HG03066 (cell line): ENCODE results near the gene TNFSF13.

Experiments used
- ATAC-seq: cut with Tn5 transposase; IDR thresholded peaks from one replicate; pipeline ENCODE4 v1.9.1; 2021; ENCODE audit warnings: low read depth; ENCODE audit not compliant: unreplicated experiment

The TNFSF13 gene

DNA sequence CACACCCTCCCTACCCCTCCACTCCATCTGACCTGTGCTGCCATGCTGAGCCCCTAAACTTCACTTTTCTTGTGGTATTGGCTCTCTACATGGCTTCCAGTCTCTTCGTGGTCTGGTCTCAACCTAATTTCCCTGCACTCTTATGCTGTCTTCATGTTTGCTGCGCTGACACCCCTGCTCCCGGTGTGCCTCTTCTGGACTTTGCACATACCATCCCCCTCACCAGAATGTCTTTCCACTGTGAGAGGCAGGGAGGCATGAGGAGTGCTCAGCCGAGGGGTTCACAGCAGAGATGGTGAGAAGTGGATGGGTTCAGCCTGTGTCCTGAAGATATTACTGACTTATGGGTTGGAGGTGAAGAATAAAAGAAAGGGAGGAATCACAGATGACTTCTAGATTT is 7.2 kb upstream of the TNFSF13 start:
- ATAC-seq = no peak

DNA sequence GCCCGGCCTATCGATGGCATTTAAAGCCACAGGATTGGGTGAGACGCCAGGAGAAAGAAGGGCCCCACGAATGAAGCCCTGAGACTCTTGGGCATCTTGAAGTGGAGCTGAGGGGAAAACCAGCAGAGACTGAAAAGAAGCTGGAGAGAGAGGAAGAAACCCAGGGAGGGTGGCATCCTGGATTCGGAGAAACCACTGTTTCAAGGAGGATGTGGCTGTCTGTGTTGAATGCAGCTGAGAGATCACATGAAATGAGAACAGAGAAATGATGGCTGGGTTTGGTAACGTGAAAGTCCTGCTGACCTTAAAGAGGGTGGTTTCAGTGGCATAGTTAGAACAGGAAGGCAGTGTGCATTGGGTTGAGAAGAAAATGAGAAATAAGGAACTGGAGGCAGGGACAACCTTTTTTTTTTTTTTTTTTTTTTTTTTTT is 5.9 kb upstream of the TNFSF13 start:
- ATAC-seq = no peak

DNA sequence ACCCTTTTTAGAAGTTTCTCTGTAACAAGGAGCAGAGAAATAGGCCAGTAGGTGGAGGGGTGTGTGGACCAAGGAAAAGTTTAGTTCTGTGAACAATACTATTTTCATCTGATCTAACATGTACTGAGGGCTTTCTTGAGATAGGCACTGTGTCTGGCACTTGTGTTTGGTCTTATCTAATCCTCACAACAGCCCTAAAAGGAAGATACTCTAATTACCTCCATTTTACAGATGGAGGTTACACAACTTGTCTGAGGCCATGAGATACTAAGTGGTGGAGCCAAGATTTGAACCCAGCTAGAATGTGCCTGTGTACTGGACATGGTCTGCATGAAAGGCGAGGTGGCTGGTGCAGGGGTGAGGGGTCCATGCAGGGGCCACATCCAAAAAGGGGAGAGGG is 5.2 kb upstream of the TNFSF13 start:
- no peak for ATAC-seq

DNA sequence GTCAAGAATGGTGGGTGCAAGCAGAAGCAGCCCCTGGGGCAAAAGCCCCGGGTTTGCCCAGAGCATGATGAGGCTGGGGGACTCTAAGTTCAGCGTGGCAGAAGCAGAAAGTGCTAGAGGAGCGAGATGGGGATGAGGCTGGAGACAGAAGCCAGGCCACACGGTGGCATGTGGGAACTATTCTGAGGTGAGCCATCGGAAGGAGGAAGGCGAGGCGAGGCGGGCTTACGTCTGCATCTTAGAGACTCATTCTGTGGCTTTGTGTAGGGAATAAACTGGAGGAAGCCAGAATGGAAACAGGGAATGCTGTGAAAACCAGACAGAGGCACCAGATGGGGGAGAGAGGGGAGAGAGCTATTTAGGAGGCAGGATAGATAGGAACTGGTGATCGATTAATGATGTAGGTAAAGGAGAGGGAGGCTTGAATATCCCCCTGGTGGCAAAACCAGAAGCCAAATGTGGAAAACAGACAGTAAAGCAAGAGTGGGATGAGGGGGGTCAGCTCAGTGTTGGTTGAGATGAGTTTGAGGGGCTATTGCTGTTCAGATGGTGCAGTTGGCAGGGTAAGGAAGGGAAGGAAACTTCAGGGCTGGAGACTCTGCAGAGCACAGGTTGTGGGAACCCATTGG is 3.1 kb upstream of the TNFSF13 start:
- no peak for ATAC-seq

DNA sequence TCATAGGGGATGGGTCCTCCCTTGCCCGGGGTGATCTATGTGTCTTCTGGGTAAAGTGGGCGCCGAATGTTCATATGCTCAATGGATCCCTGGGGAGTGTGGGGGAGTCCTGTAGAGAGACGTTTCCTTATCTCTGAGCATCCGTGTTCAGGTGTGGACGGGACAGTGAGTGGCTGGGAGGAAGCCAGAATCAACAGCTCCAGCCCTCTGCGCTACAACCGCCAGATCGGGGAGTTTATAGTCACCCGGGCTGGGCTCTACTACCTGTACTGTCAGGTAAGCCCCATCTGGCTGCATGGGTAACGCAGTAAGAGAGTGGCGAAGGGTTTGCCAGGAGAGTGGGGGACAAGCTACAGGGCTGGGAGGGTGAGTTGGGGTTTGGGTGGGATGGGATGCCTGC is 1.9 kb upstream of the TNFSF13 start:
- no peak for ATAC-seq

DNA sequence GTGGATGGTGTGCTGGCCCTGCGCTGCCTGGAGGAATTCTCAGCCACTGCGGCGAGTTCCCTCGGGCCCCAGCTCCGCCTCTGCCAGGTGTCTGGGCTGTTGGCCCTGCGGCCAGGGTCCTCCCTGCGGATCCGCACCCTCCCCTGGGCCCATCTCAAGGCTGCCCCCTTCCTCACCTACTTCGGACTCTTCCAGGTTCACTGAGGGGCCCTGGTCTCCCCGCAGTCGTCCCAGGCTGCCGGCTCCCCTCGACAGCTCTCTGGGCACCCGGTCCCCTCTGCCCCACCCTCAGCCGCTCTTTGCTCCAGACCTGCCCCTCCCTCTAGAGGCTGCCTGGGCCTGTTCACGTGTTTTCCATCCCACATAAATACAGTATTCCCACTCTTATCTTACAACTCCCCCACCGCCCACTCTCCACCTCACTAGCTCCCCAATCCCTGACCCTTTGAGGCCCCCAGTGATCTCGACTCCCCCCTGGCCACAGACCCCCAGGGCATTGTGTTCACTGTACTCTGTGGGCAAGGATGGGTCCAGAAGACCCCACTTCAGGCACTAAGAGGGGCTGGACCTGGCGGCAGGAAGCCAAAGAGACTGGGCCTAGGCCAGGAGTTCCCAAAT is 1.3 kb upstream of the TNFSF13 start:
- no peak for ATAC-seq

DNA sequence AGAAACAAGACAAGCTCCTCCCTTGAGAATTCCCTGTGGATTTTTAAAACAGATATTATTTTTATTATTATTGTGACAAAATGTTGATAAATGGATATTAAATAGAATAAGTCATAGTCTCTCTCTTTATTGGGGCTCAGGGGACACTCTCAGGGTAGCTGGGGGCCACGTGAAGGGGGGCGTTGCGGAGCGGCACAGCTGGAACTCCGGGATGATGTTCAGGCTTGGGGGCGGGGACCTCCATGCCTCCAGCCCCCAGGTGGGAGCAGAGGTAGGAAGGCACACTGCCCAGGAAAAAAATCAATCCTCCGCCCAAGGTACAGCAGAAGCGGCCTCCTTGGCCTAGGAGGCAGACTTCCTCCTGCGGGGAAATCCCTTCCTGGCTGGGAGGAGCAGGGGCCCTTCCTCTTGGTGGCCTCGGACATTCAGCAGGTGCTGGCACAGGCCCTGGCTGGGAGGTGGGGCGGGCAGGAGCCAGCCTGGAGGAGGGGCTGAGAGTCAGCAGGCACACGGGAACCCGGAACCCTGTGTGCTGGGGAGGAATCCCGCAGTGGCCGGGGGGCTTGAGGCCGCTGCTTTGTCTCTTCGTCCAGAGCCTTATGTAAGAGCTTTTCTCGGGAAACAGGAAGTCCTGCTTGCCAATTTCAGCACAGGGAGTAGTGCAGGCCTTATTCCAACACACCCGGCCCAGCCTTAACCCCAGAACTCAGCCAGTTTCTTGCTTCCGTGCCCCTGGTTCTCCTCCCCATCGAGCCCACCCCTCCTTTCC is 591 bp upstream of the TNFSF13 start:
- ATAC-seq = no peak

DNA sequence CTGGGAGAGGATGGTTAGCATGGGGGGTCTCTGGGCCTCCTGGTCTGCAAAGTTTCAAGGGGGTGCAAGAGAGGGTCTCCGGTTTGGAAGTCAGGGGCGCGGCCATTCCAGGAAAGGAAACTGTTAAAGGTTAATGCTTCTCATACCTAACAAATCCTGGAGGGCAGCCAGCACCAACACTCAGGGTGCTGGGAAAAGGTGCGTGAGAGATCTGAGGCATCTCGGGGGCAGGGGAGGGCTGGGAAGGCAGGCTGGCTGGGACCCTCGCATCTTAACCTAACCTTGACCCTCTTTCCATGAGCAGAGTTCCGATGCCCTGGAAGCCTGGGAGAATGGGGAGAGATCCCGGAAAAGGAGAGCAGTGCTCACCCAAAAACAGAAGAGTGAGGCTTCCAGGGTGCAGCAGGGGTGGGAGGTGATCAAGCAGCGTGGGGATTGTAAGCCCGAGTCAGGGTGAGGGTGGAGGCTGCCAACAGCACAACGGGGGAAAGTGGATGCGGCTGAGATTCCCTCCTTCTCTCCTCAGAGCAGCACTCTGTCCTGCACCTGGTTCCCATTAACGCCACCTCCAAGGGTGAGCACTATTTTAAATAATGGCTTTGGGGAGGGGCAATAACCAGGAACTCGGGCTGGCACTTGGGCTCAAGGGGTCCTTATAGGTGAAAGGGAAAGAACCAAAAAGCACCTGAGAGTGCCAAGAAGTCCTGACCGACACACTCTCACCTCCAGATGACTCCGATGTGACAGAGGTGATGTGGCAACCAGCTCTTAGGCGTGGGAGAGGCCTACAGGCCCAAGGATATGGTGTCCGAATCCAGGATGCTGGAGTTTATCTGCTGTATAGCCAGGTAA is 996 bp downstream of the TNFSF13 start:
- ATAC-seq = no peak

DNA sequence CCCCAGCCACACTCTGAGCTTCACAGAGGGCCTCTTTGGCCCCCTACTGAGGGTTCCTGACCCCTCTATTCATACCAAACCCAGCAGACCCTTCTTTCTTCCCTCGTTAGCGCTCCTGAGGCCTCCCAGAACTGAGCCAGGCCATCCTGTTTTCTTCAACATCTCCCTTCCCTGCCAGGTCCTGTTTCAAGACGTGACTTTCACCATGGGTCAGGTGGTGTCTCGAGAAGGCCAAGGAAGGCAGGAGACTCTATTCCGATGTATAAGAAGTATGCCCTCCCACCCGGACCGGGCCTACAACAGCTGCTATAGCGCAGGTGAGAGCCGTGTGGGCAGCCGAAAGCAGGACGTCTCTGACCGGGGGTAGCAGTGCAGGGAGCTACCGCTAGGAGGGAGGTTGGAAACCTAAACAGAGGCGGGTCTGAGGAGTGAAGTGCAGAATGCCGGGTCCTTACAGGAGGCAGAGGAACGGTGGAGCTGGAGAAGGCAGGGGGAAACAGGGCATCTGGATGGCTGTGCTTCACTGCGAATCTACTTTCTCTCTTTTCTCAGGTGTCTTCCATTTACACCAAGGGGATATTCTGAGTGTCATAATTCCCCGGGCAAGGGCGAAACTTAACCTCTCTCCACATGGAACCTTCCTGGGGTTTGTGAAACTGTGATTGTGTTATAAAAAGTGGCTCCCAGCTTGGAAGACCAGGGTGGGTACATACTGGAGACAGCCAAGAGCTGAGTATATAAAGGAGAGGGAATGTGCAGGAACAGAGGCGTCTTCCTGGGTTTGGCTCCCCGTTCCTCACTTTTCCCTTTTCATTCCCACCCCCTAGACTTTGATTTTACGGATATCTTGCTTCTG is 1.9 kb downstream of the TNFSF13 start:
- ATAC-seq = no peak

DNA sequence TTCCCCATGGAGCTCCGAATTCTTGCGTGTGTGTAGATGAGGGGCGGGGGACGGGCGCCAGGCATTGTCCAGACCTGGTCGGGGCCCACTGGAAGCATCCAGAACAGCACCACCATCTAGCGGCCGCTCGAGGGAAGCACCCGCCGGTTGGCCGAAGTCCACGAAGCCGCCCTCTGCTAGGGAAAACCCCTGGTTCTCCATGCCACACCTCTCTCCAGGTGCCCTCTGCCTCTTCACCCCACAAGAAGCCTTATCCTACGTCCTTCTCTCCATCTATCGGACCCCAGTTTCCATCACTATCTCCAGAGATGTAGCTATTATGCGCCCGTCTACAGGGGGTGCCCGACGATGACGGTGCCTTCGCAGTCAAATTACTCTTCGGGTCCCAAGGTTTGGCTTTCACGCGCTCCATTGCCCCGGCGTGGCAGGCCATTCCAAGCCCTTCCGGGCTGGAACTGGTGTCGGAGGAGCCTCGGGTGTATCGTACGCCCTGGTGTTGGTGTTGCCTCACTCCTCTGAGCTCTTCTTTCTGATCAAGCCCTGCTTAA is 2.6 kb downstream of the TNFSF13 start:
- no peak for ATAC-seq

DNA sequence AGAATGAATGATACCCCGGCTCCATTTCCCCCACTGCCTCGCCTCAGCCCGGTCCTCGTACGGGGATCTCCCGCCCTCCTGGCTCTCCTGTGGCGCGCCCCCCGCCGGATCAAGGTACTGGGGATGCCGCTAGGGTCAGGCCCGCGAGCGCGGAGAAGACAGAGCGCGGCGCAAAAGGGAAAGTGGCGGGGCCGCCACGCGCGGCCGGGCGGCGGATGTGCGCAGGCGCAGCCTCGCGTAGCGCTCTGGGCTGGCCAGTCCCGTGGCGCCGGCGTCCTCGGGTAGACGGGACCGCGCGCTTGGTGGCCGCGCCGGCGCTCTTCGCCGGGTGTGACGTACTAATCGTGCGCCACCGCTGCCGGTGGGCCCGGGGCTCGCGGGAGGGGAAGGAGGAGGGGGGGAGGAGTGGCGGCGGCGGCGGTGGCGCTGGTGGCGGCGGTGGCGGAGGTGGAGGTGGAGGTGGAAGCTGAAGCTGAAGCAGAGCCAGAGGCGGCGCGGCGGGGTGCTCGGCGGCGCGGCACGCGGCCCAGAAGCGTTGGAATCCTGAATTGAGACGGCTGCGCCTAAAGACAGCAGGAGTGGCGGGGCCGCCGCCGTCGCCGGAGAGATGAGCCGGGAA is 3.1 kb downstream of the TNFSF13 start, which contains the start of gene SENP3:
Gene SENP3, plus strand, starts transcription at position 331 of the 619 bp plus-strand sequence. CDS start 1,158 bp downstream, outside the sequence.
- ATAC-seq = peak; percentile 61

DNA sequence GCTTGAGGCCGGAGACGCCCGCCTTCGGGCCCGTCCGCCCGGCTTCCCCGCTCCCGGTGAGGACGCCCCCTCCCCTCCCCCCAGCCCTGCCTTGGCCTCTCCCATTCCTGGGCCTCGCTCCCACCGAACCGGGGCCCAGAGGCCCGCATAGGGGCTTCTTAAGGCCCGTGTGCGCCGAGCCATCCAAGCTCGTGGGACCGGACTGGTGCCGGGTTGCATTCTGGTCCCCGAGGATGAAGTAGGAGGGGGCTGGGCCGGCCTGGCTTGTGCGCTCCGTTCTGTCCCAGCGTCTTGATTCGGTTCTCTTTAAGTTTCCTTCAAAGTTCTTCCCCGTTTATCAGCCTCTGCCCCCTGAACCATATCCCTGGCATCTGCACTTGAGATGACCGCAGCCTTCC is 3.7 kb downstream of the TNFSF13 start:
- ATAC-seq = no peak

DNA sequence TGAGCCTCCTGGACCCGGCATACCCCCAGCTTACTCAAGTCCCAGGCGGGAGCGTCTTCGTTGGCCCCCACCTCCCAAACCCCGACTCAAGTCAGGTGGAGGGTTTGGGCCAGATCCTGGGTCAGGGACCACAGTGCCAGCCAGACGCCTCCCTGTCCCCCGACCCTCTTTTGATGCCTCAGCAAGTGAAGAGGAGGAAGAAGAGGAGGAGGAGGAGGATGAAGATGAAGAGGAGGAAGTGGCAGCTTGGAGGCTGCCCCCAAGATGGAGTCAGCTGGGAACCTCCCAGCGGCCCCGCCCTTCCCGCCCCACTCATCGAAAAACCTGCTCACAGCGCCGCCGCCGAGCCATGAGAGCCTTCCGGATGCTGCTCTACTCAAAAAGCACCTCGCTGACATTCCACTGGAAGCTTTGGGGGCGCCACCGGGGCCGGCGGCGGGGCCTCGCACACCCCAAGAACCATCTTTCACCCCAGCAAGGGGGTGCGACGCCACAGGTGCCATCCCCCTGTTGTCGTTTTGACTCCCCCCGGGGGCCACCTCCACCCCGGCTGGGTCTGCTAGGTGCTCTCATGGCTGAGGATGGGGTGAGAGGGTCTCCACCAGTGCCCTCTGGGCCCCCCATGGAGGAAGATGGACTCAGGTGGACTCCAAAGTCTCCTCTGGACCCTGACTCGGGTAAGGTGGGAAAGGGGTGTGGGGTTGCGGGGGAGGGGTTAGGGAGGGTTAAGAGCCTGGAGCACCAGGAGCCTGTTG is 4.7 kb downstream of the TNFSF13 start:
- no peak for ATAC-seq

DNA sequence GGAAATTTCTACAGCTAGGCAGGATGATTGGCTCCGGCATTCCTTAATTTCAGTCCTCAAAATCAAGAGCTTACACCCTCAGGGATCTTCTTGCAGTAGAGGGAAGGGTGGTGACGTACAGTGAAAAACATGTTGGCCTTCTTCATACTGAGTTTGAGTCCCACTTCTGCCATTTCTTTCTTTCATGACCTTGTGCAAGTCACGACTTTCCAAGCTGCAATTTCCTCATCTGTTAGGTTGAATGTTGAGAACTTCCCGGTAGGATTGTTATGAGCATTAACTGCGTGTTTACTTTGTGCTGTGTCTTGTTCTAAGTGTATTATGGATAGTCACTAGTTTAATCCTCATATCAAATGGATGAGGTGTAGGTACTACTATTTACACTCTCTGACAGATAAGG is 11.0 kb downstream of the TNFSF13 start:
- ATAC-seq = no peak

DNA sequence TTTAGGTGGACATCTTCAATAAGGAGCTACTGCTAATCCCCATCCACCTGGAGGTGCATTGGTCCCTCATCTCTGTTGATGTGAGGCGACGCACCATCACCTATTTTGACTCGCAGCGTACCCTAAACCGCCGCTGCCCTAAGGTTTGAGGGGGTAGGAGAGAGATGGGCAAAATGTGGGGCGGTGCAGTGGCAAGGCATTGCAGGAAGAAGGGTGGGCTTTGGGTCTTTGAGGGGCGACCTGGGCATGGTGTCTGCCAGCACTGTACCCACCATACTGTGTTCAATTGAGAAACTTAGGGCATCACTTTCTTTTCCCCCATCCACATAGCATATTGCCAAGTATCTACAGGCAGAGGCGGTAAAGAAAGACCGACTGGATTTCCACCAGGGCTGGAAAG is 11.8 kb downstream of the TNFSF13 start:
- ATAC-seq = no peak

DNA sequence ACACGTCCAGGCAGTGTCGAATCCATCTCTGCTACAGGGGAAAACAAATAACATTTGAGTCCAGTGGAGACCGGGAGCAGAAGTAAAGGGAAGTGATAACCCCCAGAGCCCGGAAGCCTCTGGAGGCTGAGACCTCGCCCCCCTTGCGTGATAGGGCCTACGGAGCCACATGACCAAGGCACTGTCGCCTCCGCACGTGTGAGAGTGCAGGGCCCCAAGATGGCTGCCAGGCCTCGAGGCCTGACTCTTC is 13.7 kb downstream of the TNFSF13 start:
- no peak for ATAC-seq

DNA sequence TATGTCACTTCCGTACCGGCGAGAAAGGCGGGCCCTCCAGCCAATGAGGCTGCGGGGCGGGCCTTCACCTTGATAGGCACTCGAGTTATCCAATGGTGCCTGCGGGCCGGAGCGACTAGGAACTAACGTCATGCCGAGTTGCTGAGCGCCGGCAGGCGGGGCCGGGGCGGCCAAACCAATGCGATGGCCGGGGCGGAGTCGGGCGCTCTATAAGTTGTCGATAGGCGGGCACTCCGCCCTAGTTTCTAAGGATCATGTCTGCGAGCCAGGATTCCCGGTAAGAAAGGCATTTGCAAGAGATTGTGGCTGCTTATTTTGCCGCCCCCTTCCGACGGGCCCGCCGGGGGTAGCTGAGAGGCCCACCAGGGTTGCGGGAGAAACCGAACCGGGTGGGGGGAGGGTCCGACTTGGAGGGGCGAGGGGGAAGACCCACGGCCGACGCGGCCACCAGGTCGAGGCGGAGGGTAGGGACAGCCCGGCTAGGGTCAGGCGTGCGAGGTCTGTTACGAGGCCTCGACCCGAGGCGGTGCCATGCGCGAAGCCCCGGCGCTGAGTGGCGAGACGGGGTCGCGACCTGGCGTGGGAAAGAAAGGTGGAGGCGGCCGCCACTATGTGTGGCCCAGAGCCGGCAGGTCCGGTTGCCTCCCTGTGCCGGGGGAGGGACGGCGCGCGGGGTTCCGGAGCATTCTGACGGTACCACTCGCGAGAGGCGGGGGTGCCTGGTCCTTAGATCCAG is 14.2 kb downstream of the TNFSF13 start:
- peak; percentile 88 for ATAC-seq
